ENCODE results near the gene PSTPIP2.

The PSTPIP2 gene

DNA sequence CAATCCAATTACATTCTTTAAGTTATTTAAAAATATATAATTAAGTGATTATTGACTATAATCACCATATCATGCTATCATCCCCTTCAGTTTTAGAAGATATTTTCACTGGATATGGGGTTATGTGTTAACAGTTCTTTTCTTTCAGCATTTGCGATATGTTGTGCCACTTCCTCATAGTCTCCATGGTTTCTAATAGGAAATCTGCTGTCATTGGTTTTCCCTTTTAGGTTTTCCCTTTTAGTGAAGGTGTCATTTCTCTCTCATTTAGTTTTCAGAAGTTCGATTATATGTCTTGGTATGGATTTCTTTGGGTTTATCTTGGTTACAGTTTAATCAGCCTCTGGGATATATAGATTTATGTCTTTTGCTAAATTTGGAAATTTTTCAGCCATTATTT is 70.2 kb downstream of the PSTPIP2 start:
- no peak overlapping the region for H4K8ac ChIP-seq (ENCODE audit: low read depth, low read length)
- no peaks in the 10 kb centered on the region for H3K79me1 ChIP-seq (ENCODE audit: low read length)
- DNase-seq: no peak
- no peak overlapping the region for H3K4me2 ChIP-seq (ENCODE audit: low read length)
- no peak overlapping the region for H2BK120ac ChIP-seq (ENCODE audit: insufficient read depth, low read length, poor library complexity)
- H3K4me1 ChIP-seq (ENCODE audit: control insufficient read depth in 1 of 2, insufficient read depth in 2 of 2, low read length in 2 of 2): no peaks in the 10 kb centered on the region
- H3K4me3 ChIP-seq (ENCODE audit: low read depth, low read length): no peak overlapping the region
- H3K9me3 ChIP-seq (ENCODE audit: insufficient read depth, low read depth, low read length): no peaks in the 10 kb centered on the region
- WGBS (ENCODE audit: extremely low coverage, insufficient coverage, insufficient read length): no CpG with 5 or more reads among the region's 2 CpGs
- no peak overlapping the region for H2BK5ac ChIP-seq (ENCODE audit: low read depth, low read length, poor library complexity)
- H2AFZ ChIP-seq (ENCODE audit: insufficient read depth, low read length, poor library complexity): no peak overlapping the region
- H3K14ac ChIP-seq (ENCODE audit: low read length): no peak overlapping the region
- no peak overlapping the region for H3K23ac ChIP-seq (ENCODE audit: low read length)
- H3K27me3 ChIP-seq (ENCODE audit: insufficient read depth, low read length): no peaks in the 10 kb centered on the region
- H4K12ac ChIP-seq (ENCODE audit: low read depth, low read length): no peak overlapping the region
- no peak overlapping the region for H2BK12ac ChIP-seq (ENCODE audit: low read length)
- no peak overlapping the region for H2AK5ac ChIP-seq (ENCODE audit: low read length)
- H3K9ac ChIP-seq (ENCODE audit: low read length): no peak overlapping the region
- H3K27ac ChIP-seq (ENCODE audit: low read depth, low read length): no peak overlapping the region
- H3K79me2 ChIP-seq (ENCODE audit: control insufficient read depth, insufficient read depth, low read length, poor library complexity): no peaks in the 10 kb centered on the region
- no peak overlapping the region for H3K4ac ChIP-seq (ENCODE audit: low read depth, low read length)
- H3K36me3 ChIP-seq (ENCODE audit: control insufficient read depth in 1 of 2, insufficient read depth in 2 of 2, low read length in 2 of 2): peaks cover 12 to 24% of the 10 kb centered on the region in 2 experiments
- H4K91ac ChIP-seq (ENCODE audit: low read depth, low read length): no peak overlapping the region
- no peak overlapping the region for H3K18ac ChIP-seq (ENCODE audit: low read length)

DNA sequence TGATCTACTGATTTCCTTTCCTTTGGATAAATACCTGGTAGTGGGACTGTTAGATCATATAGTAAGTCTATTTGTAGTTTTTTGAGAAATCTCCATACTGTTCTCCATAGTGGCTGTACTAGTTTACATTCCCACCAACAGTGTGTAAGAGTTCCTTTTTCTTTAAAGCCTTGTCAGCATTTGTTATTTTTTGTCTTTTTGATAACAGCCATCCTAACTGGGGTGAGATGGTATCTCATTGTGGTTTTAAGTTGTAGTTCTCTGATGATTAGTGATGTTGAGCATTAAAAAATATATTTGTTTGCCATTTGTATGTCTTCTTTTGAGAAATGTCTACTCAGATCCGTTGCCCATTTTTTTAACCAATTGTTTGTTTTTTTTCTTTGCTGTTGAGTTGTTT is 71.0 kb downstream of the PSTPIP2 start:
- Histone ChIP-seq H3K27me3 (ENCODE audit: insufficient read depth, low read length) (no peaks in the 10 kb centered on the region), H2BK120ac (ENCODE audit: insufficient read depth, low read length, poor library complexity) (no peak overlapping the region), H3K18ac (ENCODE audit: low read length) (no peak overlapping the region), H3K23ac (ENCODE audit: low read length) (no peak overlapping the region), H4K8ac (ENCODE audit: low read depth, low read length) (no peak overlapping the region), H3K4ac (ENCODE audit: low read depth, low read length) (no peak overlapping the region), H3K4me2 (ENCODE audit: low read length) (no peak overlapping the region), H2BK12ac (ENCODE audit: low read length) (no peak overlapping the region), H3K9me3 (ENCODE audit: insufficient read depth, low read depth, low read length) (no peaks in the 10 kb centered on the region), H4K91ac (ENCODE audit: low read depth, low read length) (no peak overlapping the region), H3K36me3 (ENCODE audit: control insufficient read depth in 1 of 2, insufficient read depth in 2 of 2, low read length in 2 of 2) (peaks cover 12 to 28% of the 10 kb centered on the region in 2 experiments), H3K79me1 (ENCODE audit: low read length) (no peaks in the 10 kb centered on the region), H2BK5ac (ENCODE audit: low read depth, low read length, poor library complexity) (no peak overlapping the region), H2AK5ac (ENCODE audit: low read length) (no peak overlapping the region), H3K14ac (ENCODE audit: low read length) (no peak overlapping the region), H3K4me1 (ENCODE audit: control insufficient read depth in 1 of 2, insufficient read depth in 2 of 2, low read length in 2 of 2) (no peaks in the 10 kb centered on the region), H3K79me2 (ENCODE audit: control insufficient read depth, insufficient read depth, low read length, poor library complexity) (no peaks in the 10 kb centered on the region), H3K27ac (ENCODE audit: low read depth, low read length) (no peak overlapping the region), H2AFZ (ENCODE audit: insufficient read depth, low read length, poor library complexity) (no peak overlapping the region), H3K9ac (ENCODE audit: low read length) (no peak overlapping the region), H4K12ac (ENCODE audit: low read depth, low read length) (no peak overlapping the region), H3K4me3 (ENCODE audit: low read depth, low read length) (no peak overlapping the region)
- no peak for DNase-seq
- WGBS (ENCODE audit: extremely low coverage, insufficient coverage, insufficient read length): no CpG with 5 or more reads among the region's 1 CpG

DNA sequence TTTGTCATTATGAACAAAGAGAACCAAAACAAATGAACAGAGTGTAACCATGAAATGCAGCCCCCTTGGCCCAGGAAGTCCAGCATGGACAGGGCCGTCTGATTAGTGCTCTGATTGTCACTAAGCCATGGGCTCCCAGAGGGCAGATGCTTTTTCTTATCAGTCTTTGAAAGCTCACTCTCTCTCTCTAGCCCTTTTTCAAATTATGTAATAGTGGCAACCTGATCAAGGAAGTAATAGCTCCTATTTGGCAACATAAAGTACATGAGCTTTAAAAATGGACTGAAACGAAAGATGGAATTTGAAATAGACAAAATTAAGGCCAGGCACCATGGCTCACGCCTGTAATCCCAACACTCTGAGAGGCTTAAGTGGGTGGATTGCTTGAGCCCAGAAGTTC is 72.5 kb downstream of the PSTPIP2 start:
- H3K79me2 ChIP-seq (ENCODE audit: control insufficient read depth, insufficient read depth, low read length, poor library complexity): no peaks in the 10 kb centered on the region
- H2BK5ac ChIP-seq (ENCODE audit: low read depth, low read length, poor library complexity): no peak overlapping the region
- no peak overlapping the region for H4K91ac ChIP-seq (ENCODE audit: low read depth, low read length)
- no peaks in the 10 kb centered on the region for H3K79me1 ChIP-seq (ENCODE audit: low read length)
- no peaks in the 10 kb centered on the region for H3K9me3 ChIP-seq (ENCODE audit: insufficient read depth, low read depth, low read length)
- H3K4ac ChIP-seq (ENCODE audit: low read depth, low read length): no peak overlapping the region
- H3K4me1 ChIP-seq (ENCODE audit: control insufficient read depth in 1 of 2, insufficient read depth in 2 of 2, low read length in 2 of 2): no peaks in the 10 kb centered on the region
- no CpG with 5 or more reads among the region's 3 CpGs for WGBS (ENCODE audit: extremely low coverage, insufficient coverage, insufficient read length)
- no peak overlapping the region for H3K9ac ChIP-seq (ENCODE audit: low read length)
- H3K27me3 ChIP-seq (ENCODE audit: insufficient read depth, low read length): no peaks in the 10 kb centered on the region
- H2BK120ac ChIP-seq (ENCODE audit: insufficient read depth, low read length, poor library complexity): no peak overlapping the region
- no peak overlapping the region for H2BK12ac ChIP-seq (ENCODE audit: low read length)
- no peak overlapping the region for H3K23ac ChIP-seq (ENCODE audit: low read length)
- H3K36me3 ChIP-seq (ENCODE audit: control insufficient read depth in 1 of 2, insufficient read depth in 2 of 2, low read length in 2 of 2): peaks cover 16 to 32% of the 10 kb centered on the region in 2 experiments
- no peak overlapping the region for H4K8ac ChIP-seq (ENCODE audit: low read depth, low read length)
- H3K4me2 ChIP-seq (ENCODE audit: low read length): no peak overlapping the region
- DNase-seq: no peak
- H3K18ac ChIP-seq (ENCODE audit: low read length): no peak overlapping the region
- no peak overlapping the region for H3K27ac ChIP-seq (ENCODE audit: low read depth, low read length)
- H4K12ac ChIP-seq (ENCODE audit: low read depth, low read length): no peak overlapping the region
- H2AFZ ChIP-seq (ENCODE audit: insufficient read depth, low read length, poor library complexity): no peak overlapping the region
- no peak overlapping the region for H3K4me3 ChIP-seq (ENCODE audit: low read depth, low read length)
- H3K14ac ChIP-seq (ENCODE audit: low read length): no peak overlapping the region
- H2AK5ac ChIP-seq (ENCODE audit: low read length): no peak overlapping the region

DNA sequence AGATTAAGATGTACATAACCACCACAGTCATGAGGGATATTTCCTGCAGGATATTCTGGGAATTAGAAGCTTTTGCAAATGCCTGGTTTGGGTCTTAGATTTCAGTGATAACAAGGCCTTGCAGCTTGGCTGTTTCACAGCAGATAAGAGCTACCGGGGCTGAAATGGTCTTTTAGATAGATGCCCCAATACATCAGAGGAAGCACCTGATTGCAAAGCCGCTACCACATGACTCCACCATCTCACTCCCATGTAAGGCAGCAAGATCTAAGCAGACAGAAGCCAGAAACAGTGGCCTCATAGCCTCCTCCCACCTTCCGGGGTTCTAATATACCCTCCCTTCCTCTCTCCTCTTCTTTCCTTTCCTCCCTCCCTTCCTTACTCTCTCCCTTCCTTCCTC is 73.8 kb downstream of the PSTPIP2 start:
- Histone ChIP-seq H3K4me3 (ENCODE audit: low read depth, low read length) (no peak overlapping the region), H3K4me2 (ENCODE audit: low read length) (no peak overlapping the region), H2AFZ (ENCODE audit: insufficient read depth, low read length, poor library complexity) (no peak overlapping the region), H3K9ac (ENCODE audit: low read length) (no peak overlapping the region), H2BK5ac (ENCODE audit: low read depth, low read length, poor library complexity) (no peak overlapping the region), H3K79me1 (ENCODE audit: low read length) (no peaks in the 10 kb centered on the region), H3K18ac (ENCODE audit: low read length) (no peak overlapping the region), H2AK5ac (ENCODE audit: low read length) (no peak overlapping the region), H3K9me3 (ENCODE audit: insufficient read depth, low read depth, low read length) (no peaks in the 10 kb centered on the region), H4K8ac (ENCODE audit: low read depth, low read length) (no peak overlapping the region), H3K27me3 (ENCODE audit: insufficient read depth, low read length) (no peaks in the 10 kb centered on the region), H4K12ac (ENCODE audit: low read depth, low read length) (no peak overlapping the region), H3K14ac (ENCODE audit: low read length) (no peak overlapping the region), H2BK12ac (ENCODE audit: low read length) (no peak overlapping the region), H3K4ac (ENCODE audit: low read depth, low read length) (no peak overlapping the region), H3K27ac (ENCODE audit: low read depth, low read length) (no peak overlapping the region), H2BK120ac (ENCODE audit: insufficient read depth, low read length, poor library complexity) (no peak overlapping the region), H3K23ac (ENCODE audit: low read length) (peak overlapping the region; percentile 15), H3K36me3 (ENCODE audit: control insufficient read depth in 1 of 2, insufficient read depth in 2 of 2, low read length in 2 of 2) (peaks cover 15 to 32% of the 10 kb centered on the region in 2 experiments), H4K91ac (ENCODE audit: low read depth, low read length) (no peak overlapping the region), H3K79me2 (ENCODE audit: control insufficient read depth, insufficient read depth, low read length, poor library complexity) (no peaks in the 10 kb centered on the region), H3K4me1 (ENCODE audit: control insufficient read depth in 1 of 2, insufficient read depth in 2 of 2, low read length in 2 of 2) (no peaks in the 10 kb centered on the region)
- no CpG with 5 or more reads among the region's 3 CpGs for WGBS (ENCODE audit: extremely low coverage, insufficient coverage, insufficient read length)
- no peak for DNase-seq
